Thyroid gland (tissue), 4 donors: ENCODE data around the gene MATK.

ENCODE experiments used
- POLR2A ChIP-seq, 2 donors: fragments of 450-650 bp; IDR thresholded peaks; one replicate each; pipeline ENCODE4 v1.6.1; 2017; ENCODE audit warnings: antibody characterized with exemption in 2 of 2, mild to moderate bottlenecking in 2 of 2, moderate library complexity in 1 of 2
- TF ChIP-seq, protein P1 (sequence below), 6 experiments: fragments of 200-600 bp in 3 of 6; fragments of 450-650 bp in 3 of 6; sonication (generic) in 3 of 6; IDR thresholded peaks; one replicate each; pipeline ENCODE4 v1.5.1; 2016 to 2019; ENCODE audit warnings: antibody characterized with exemption in 6 of 6, mild to moderate bottlenecking in 2 of 6, inconsistent platforms in 1 of 6, moderate library complexity in 1 of 6

GRCh38 chr19:3750211-3750610 lies 36.0 kb downstream of the MATK start:
- no peak for TF ChIP-seq POLR2A (IDR thresholded peaks at IDR 0.05)
- TF ChIP-seq, protein P1, sequence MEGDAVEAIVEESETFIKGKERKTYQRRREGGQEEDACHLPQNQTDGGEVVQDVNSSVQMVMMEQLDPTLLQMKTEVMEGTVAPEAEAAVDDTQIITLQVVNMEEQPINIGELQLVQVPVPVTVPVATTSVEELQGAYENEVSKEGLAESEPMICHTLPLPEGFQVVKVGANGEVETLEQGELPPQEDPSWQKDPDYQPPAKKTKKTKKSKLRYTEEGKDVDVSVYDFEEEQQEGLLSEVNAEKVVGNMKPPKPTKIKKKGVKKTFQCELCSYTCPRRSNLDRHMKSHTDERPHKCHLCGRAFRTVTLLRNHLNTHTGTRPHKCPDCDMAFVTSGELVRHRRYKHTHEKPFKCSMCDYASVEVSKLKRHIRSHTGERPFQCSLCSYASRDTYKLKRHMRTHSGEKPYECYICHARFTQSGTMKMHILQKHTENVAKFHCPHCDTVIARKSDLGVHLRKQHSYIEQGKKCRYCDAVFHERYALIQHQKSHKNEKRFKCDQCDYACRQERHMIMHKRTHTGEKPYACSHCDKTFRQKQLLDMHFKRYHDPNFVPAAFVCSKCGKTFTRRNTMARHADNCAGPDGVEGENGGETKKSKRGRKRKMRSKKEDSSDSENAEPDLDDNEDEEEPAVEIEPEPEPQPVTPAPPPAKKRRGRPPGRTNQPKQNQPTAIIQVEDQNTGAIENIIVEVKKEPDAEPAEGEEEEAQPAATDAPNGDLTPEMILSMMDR (IDR thresholded peaks at IDR 0.05): no peak
